Fibroblast of villous mesenchyme (primary cell): ENCODE data around the gene SDHB. TPM values are rescaled to one million over a fixed set of nuclear protein-coding genes. Genes with fewer than 3 reads are reported as not detected.
A peak's percentile ranks its signal among the peaks of the same experiment; 100 is the strongest.

Experiments
- DNase-seq: peaks from one replicate; pipeline ENCODE4 v3.0.0-alpha.2; 2010; ENCODE audit warnings: low read depth
- H3K4me3 ChIP-seq: 2 replicates; pipeline ENCODE4 v1.5.1; 2011; ENCODE audit warnings: low read depth, mild to moderate bottlenecking, low read length
- CTCF ChIP-seq: IDR thresholded peaks from 2 replicates; pipeline ENCODE4 v1.5.1; 2012; ENCODE audit warnings: low read depth, mild to moderate bottlenecking, low read length; ENCODE audit not compliant: insufficient read depth
- total RNA-seq: library from RNA; depleted of rRNA; stranded (reverse); fragments of >200 nt; gene quantifications from 2 replicates; pipeline ENCODE4 v1.2.3, GENCODE V29; 2012

Gene SDHB
- total RNA-seq, 1 donor: 123 TPM

GRCh38 chr1:17078991-17079868, 25.4 kb upstream of the SDHB start:
- TF ChIP-seq CTCF: no peak

GRCh38 chr1:17075470-17076255, 21.8 kb upstream of the SDHB start:
- H3K4me3 ChIP-seq: no peak overlapping the region
- no peak for DNase-seq
- peak; percentile 39 for TF ChIP-seq CTCF

More at GRCh38 chr1:17078991-17079868, 25.4 kb upstream of the SDHB start:
- no peak for DNase-seq
- no peak overlapping the region for H3K4me3 ChIP-seq

GRCh38 chr1:17071794-17072193, 18.0 kb upstream of the SDHB start:
- H3K4me3 ChIP-seq: no peak overlapping the region
- no peak for TF ChIP-seq CTCF
- no peak for DNase-seq

GRCh38 chr1:17070163-17070525, 16.3 kb upstream of the SDHB start:
- no peak for DNase-seq
- H3K4me3 ChIP-seq: no peak overlapping the region
- no peak for TF ChIP-seq CTCF

- DNase-seq: no peak
- TF ChIP-seq CTCF: no peak
- no peak overlapping the region for H3K4me3 ChIP-seq
Measured at GRCh38 chr1:17069452-17070162, 15.8 kb upstream of the SDHB start.

- TF ChIP-seq CTCF: no peak
- no peak overlapping the region for H3K4me3 ChIP-seq
- DNase-seq: no peak
Measured at GRCh38 chr1:17068789-17069188, 15.0 kb upstream of the SDHB start.
